AG04449 (cell line): ENCODE results near the gene AGAP1.

Experiments
- CTCF ChIA-PET: fragments of 350-600 bp; formaldehyde crosslinking; extraction: SDS; loops from one replicate; lab custom pipeline; 2021; ENCODE audit warnings: antibody characterized with exemption; lab: Yijun Ruan, JAX
- POLR2A ChIA-PET: fragments of 400-600, 350-600 bp; formaldehyde crosslinking; extraction: SDS; loops from one replicate; lab custom pipeline; 2020; ENCODE audit warnings: antibody characterized with exemption, inconsistent platforms; lab: Yijun Ruan, JAX
- DNase-seq: peaks from one replicate; pipeline ENCODE4 v3.0.0-alpha.2; 2010; ENCODE audit warnings: low read depth, low spot score
- H3K4me3 ChIP-seq: 2 replicates; pipeline ENCODE4 v1.5.1; 2011; ENCODE audit warnings: low read depth, mild to moderate bottlenecking, control low read depth, low read length
- CTCF ChIP-seq: IDR thresholded peaks from one replicate; pipeline ENCODE4 v1.5.1; 2011; ENCODE audit warnings: mild to moderate bottlenecking, moderate library complexity, low read length, control low read depth, inconsistent platforms; ENCODE audit not compliant: insufficient read depth; ENCODE audit errors: missing control alignments

AGAP1 gene

GRCh38 chr2:235825946-235826345 lies 332.1 kb downstream of the AGAP1 start:
- POLR2A ChIA-PET = no interaction called here
- no peak for DNase-seq
- CTCF ChIA-PET = interaction anchor here (1.1 kb wide), 1 partner anchor 14 kb away, joined by 3 read pairs; no protein-coding TSS in a partner anchor
- no peak for TF ChIP-seq CTCF
- H3K4me3 ChIP-seq = no peak overlapping the region

GRCh38 chr2:235826826-235827225 lies 333.0 kb downstream of the AGAP1 start:
- no peak for TF ChIP-seq CTCF
- no peak for DNase-seq
- H3K4me3 ChIP-seq = no peak overlapping the region
- ChIA-PET POLR2A (no interaction called here), CTCF (interaction anchor here (1.1 kb wide), 1 partner anchor 14 kb away, joined by 3 read pairs; no protein-coding TSS in a partner anchor)

- CTCF ChIA-PET = no interaction called here
- POLR2A ChIA-PET = no interaction called here
- no peak for DNase-seq
- H3K4me3 ChIP-seq = no peak overlapping the region
- no peak for TF ChIP-seq CTCF
These were observed 333.7 kb downstream of the AGAP1 start for GRCh38 chr2:235827585-235827992.

GRCh38 chr2:235829726-235830125 lies 335.9 kb downstream of the AGAP1 start:
- ChIA-PET CTCF (interaction anchor here (1.5 kb wide), 1 partner anchor 24 kb away, joined by 3 read pairs; no protein-coding TSS in a partner anchor), POLR2A (no interaction called here)
- no peak for DNase-seq

GRCh38 chr2:235831755-235832154 lies 337.9 kb downstream of the AGAP1 start:
- no peak for DNase-seq
- ChIA-PET POLR2A (no interaction called here), CTCF (no interaction called here)
- no peak for TF ChIP-seq CTCF
- H3K4me3 ChIP-seq = no peak overlapping the region

More at GRCh38 chr2:235829726-235830125, 335.9 kb downstream of the AGAP1 start:
- H3K4me3 ChIP-seq = no peak overlapping the region
- TF ChIP-seq CTCF = no peak

GRCh38 chr2:235832941-235833340 lies 339.1 kb downstream of the AGAP1 start:
- ChIA-PET CTCF (no interaction called here), POLR2A (no interaction called here)
- DNase-seq = no peak
- H3K4me3 ChIP-seq = no peak overlapping the region
- TF ChIP-seq CTCF = no peak
